ENCODE measurements around the gene CNTNAP3B. TPM values are rescaled to one million over a fixed set of nuclear protein-coding genes. Genes with fewer than 3 reads are reported as not detected.

The CNTNAP3B gene
- total and polyA plus RNA-seq, 7 donors: 0.46 to 65.9 (median 26.0) TPM

Small RNAs within 50 kb of the gene (small RNA-seq; reads per million reads assigned to genes)
- 0 reads per million in 3 donors for gene RN7SL343P

Other genes with a start within 250 kb of the CNTNAP3B start
- gene SPATA31A6, start 54.2 kb upstream of the CNTNAP3B start, total RNA-seq: not detected
- gene SPATA31A6, start 54.2 kb upstream of the CNTNAP3B start, polyA plus RNA-seq: not detected